Measurements from ENCODE around the gene PAK2. TPM values are rescaled to one million over a fixed set of nuclear protein-coding genes. Genes with fewer than 3 reads are reported as not detected.
"Not testable (repeated sequence)": the region's sequence is repeated elsewhere in the genome, so short reads cannot be mapped to it uniquely, and the experiment has no call there.

PAK2 gene
- total RNA-seq, 1 donor from 2014 or later = 96.4 TPM

DNA sequence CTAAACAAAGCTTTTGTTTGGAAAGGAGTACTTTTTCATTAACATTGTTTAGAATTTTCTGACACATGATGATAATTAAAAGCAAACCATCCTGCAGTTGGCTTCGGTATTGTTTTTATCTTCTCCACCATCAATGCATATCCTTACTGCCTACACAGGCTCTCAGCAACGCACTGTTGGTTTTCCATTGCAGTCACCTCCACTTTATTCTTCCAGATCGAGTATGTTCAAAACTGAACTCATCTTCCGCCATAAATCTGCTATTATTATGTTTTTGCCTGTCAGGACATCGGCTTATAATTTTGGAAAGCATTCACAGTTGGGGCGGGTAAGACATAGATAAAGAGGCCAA is 127.5 kb downstream of the PAK2 start:
- Mint-ChIP-seq H3K27ac (ENCODE audit: unreplicated experiment) (peak overlapping the region; percentile 98), H3K4me1 (peaks cover 22% of the 10 kb centered on the region), H3K36me3 (ENCODE audit: low read depth) (no peaks in the 10 kb centered on the region), H3K9me3 (peaks cover 8% of the 10 kb centered on the region), H3K4me3 (peak overlapping the region; percentile 87), H3K27me3 (ENCODE audit: low read depth) (no peaks in the 10 kb centered on the region)
- TF ChIP-seq, protein P1, sequence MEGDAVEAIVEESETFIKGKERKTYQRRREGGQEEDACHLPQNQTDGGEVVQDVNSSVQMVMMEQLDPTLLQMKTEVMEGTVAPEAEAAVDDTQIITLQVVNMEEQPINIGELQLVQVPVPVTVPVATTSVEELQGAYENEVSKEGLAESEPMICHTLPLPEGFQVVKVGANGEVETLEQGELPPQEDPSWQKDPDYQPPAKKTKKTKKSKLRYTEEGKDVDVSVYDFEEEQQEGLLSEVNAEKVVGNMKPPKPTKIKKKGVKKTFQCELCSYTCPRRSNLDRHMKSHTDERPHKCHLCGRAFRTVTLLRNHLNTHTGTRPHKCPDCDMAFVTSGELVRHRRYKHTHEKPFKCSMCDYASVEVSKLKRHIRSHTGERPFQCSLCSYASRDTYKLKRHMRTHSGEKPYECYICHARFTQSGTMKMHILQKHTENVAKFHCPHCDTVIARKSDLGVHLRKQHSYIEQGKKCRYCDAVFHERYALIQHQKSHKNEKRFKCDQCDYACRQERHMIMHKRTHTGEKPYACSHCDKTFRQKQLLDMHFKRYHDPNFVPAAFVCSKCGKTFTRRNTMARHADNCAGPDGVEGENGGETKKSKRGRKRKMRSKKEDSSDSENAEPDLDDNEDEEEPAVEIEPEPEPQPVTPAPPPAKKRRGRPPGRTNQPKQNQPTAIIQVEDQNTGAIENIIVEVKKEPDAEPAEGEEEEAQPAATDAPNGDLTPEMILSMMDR (conservative IDR thresholded peaks at IDR 0.05) = no peak
- DNase-seq (ENCODE audit: low read depth, low spot score) = no peak

DNA sequence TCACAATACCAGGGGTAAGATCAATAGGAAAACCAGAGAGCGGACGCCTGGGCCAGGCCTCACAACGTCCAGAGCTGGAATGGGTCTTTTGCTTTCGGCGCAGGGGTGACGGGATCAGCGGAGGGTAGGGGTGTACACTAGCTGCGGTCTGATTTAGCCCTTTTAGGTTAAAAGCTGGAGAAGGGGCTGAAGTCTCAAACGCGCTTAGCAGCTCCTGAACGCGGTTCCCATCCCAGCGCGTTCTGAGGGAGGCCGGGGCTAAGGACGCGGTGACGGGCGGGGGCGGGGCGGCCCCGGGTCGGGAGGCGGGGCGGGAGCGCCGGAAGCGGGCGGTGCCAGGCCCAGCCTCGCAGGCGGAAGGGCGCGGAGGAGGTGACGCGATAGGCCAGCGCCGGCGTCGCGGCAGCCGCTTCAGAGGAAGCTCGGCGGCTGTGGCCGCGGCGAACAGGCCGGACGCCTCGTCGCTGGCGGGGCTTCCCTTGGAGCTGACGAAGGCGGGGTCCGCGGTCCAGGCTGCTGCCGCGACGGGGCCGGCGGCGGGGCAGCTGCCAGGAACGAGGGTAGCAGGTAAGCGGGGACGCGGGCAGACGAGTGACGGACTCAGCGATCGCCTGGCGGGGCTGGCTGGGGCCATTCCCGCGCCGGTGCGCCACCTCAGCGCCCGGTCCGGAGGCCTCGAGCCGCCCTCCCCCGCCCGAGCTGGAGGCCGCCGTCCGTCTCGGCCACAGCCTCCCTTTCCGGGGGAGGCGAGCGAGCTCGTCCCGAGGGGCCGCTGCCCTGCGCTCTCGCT is 128.0 kb downstream of the PAK2 start, which contains the start of gene SENP5:
TSS of gene SENP5 (plus strand) at position 414 of the 790 bp plus-strand sequence. CDS start 17,262 bp downstream, outside the sequence.
- TF ChIP-seq, protein P1 (conservative IDR thresholded peaks at IDR 0.05) = no peak
- Mint-ChIP-seq H3K9me3 (peaks cover 8% of the 10 kb centered on the region), H3K4me3 (peak within 1 kb of the TSS; percentile 99), H3K27ac (ENCODE audit: unreplicated experiment) (peak within 1 kb of the TSS; percentile 98), H3K4me1 (peaks cover 22% of the 10 kb centered on the region), H3K27me3 (ENCODE audit: low read depth) (no peaks in the 10 kb centered on the region), H3K36me3 (ENCODE audit: low read depth) (no peaks in the 10 kb centered on the region)
- peak; percentile 75 for DNase-seq (ENCODE audit: low read depth, low spot score)

DNA sequence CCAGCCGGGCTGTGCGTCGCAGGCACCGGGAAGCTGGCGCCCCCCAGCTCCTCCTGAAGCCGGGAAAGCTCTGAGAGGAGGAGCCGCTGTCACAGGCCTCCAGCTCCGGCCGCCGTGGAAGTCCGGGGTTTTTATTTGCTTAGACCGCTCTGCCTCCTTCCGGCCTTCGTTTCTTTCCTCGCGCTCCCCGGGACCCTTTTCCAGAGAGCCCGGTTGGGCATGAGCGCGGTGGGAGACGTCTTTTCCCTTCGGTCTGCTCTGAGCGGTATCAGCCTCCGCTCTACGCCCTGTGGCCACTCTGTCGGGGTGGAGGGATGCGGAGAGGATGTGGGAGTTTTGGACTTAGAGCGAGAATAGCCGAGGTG is 128.6 kb downstream of the PAK2 start:
- H3K9me3 Mint-ChIP-seq = peaks cover 8% of the 10 kb centered on the region
- H3K27me3 Mint-ChIP-seq (ENCODE audit: low read depth) = no peaks in the 10 kb centered on the region
- peaks cover 22% of the 10 kb centered on the region for H3K4me1 Mint-ChIP-seq
- H3K36me3 Mint-ChIP-seq (ENCODE audit: low read depth) = no peaks in the 10 kb centered on the region
- H3K27ac Mint-ChIP-seq (ENCODE audit: unreplicated experiment) = peak overlapping the region; percentile 97
- peak overlapping the region; percentile 99 for H3K4me3 Mint-ChIP-seq
- DNase-seq (ENCODE audit: low read depth, low spot score) = peak; percentile 20
- TF ChIP-seq, protein P1 (conservative IDR thresholded peaks at IDR 0.05) = no peak

DNA sequence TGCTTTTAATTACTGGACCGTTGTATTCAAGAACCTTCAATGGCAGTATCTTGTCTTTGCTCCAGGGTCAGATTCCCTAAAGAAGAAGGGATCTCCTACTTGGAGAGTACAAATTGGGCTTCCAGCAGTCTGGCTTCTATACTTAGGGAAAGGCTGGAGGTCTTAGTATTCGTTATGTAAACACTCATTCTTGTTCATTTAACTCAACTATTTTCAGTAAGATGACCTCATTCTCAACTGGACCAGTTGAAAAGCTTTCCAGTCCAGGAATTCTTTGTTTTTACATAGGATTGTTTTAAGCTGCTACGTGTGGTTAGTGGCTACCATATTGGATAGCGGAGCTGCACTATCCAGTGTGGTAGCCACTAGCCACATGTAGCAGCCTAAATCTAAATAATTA is 132.7 kb downstream of the PAK2 start:
- DNase-seq (ENCODE audit: low read depth, low spot score) = no peak
- H3K27me3 Mint-ChIP-seq (ENCODE audit: low read depth) = no peaks in the 10 kb centered on the region
- TF ChIP-seq, protein P1 (conservative IDR thresholded peaks at IDR 0.05) = no peak
- no peak overlapping the region for H3K27ac Mint-ChIP-seq (ENCODE audit: unreplicated experiment)
- peaks cover 19% of the 10 kb centered on the region for H3K4me1 Mint-ChIP-seq
- H3K36me3 Mint-ChIP-seq (ENCODE audit: low read depth) = no peaks in the 10 kb centered on the region
- no peaks in the 10 kb centered on the region for H3K9me3 Mint-ChIP-seq
- peak overlapping the region; percentile 38 for H3K4me3 Mint-ChIP-seq

DNA sequence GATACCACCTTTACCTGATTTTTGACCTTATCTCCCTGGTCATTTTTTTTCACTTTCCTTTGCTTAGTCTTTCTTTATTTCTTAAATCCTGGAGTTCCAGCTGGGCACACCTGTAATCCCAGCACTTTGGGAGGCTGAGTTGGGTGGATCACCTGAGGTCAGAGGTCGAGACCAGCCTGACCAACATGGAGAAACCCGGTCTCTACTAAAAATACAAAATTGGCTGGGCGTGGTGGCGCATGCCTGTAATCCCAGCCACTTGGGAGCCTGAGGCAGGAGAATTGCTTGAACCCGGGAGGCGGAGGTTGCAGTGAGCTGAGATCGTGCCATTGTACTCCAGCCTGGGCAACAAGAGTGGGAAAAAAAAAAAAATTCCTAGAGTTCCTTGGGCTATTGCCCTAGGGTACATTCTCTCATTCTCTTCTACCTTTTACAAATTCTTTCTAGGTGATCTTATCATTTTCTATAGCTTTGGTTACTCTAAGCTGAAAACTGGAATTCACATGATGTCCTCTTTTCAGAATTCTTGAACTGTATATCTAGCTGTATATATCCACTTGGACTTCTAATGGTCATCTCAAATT is 134.9 kb downstream of the PAK2 start:
- H3K4me1 Mint-ChIP-seq; H3K4me3 Mint-ChIP-seq; H3K36me3 Mint-ChIP-seq (ENCODE audit: low read depth); H3K9me3 Mint-ChIP-seq; H3K27ac Mint-ChIP-seq (ENCODE audit: unreplicated experiment); H3K27me3 Mint-ChIP-seq (ENCODE audit: low read depth); DNase-seq (ENCODE audit: low read depth, low spot score): not testable (repeated sequence)

DNA sequence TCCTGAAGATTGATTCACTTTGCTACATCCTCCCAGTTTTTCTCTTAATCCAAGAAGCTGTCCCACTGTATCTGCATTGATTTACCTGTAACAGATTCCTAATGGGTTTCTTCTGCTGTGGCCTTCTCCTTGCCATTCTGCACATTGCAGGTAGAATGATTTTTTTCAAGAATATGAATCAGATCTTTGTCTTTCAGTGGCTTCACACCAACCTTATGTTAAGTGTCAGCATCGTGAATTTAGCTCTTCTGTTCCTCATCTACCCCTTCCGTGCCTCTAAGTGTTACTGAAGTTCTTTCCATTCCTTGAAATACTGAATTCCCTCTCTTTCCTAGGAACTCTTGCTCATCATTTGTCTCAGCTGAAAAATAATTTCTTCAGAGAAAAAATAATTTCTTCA is 135.6 kb downstream of the PAK2 start:
- Mint-ChIP-seq H3K27me3 (ENCODE audit: low read depth) (no peaks in the 10 kb centered on the region), H3K36me3 (ENCODE audit: low read depth) (no peaks in the 10 kb centered on the region), H3K9me3 (no peaks in the 10 kb centered on the region), H3K4me3 (no peak overlapping the region), H3K27ac (ENCODE audit: unreplicated experiment) (no peak overlapping the region), H3K4me1 (peaks cover 3% of the 10 kb centered on the region)
- DNase-seq (ENCODE audit: low read depth, low spot score) = no peak
- TF ChIP-seq, protein P1 (conservative IDR thresholded peaks at IDR 0.05) = no peak
